HG02798 (cell line): ENCODE data around the gene BCKDHB.

Source experiments
- ATAC-seq: cut with Tn5 transposase; IDR thresholded peaks from one replicate; pipeline ENCODE4 v1.9.1; 2021; ENCODE audit warnings: mild to moderate bottlenecking; ENCODE audit not compliant: unreplicated experiment, poor library complexity

Gene BCKDHB

GRCh38 chr6:80357674-80358073 is 251.2 kb downstream of the BCKDHB start:
- no peak for ATAC-seq

- ATAC-seq = no peak
These were observed 257.1 kb downstream of the BCKDHB start for GRCh38 chr6:80363501-80364122.

- no peak for ATAC-seq
These were observed 257.7 kb downstream of the BCKDHB start for GRCh38 chr6:80364149-80364548.

DNA sequence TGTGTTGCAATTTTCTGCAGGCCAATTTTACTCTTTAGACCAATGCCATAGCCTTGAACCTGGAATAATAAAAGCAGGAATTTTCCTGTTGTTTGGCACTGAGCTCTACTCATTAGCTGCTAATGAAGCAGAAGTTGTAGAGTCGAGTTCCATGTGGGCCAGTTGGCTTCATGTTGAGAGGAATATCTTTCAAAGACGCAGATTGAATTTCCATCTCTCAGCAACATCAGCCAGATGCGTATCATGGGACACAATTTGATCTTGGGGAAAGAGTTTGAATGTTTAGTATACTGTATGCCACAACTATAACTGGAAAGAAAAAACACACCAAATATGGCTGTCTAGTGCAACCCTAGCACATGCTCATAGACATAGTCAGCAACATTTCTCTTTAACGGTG is 259.6 kb downstream of the BCKDHB start:
- ATAC-seq = no peak

GRCh38 chr6:80366714-80367113 is 260.2 kb downstream of the BCKDHB start:
- ATAC-seq = no peak

DNA sequence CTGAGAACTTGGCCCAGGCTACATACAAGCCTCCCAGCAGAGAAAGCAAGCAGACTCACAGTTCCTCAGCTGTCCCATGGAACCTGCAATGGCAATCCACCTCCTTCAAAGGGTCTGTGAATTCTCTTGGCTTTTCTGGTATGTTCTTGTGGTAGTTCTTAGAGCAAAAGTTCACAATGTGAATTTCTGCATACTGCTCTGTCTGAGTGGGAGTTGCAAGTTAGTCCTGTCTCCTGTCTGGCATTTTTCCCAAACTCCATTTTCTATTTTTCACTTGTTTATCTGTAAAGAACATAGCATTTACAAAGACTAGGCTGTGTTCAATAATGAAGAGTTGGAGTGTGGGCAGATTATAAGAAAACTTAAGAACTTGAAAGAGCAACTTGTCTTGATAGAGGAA is 269.9 kb downstream of the BCKDHB start:
- no peak for ATAC-seq

- ATAC-seq = no peak
These were observed 274.1 kb downstream of the BCKDHB start for GRCh38 chr6:80380566-80380965.

- ATAC-seq = no peak
These were observed 276.3 kb downstream of the BCKDHB start for GRCh38 chr6:80382811-80383210.

GRCh38 chr6:80388507-80388906 is 282.0 kb downstream of the BCKDHB start:
- ATAC-seq = peak; percentile 56
